Left colon (tissue), 2 donors: Measurements from ENCODE around the gene UGT1A8. TPM values are rescaled to one million over a fixed set of nuclear protein-coding genes. Genes with fewer than 3 reads are reported as not detected.

Source experiments
- ATAC-seq: fragments of 200-7000 bp; cut with Tn5 transposase; one replicate; pipeline ENCODE4 v1.9.1; 2020; ENCODE audit warnings: mild to moderate bottlenecking, moderate library complexity
- DNase-seq, 2 donors: peaks; one replicate each; pipeline ENCODE4 v3.0.0-alpha.2; 2020
- intact Hi-C, 2 donors: fragments of 100-400 bp; cut with DNase I in 1 of 2; cut with micrococcal nuclease in 1 of 2; formaldehyde crosslinking; loops; one replicate each; pipeline versions ENCODE4 v1.11.2 to v1.14.0; 2022; cut with DNase I, micrococcal nuclease
- total RNA-seq, 2 donors: library from RNA; stranded (reverse); fragmentation: NEBNext Ultra II Directional; extraction: Animal tissue kit (Norgen Biotek cat#: 25700); gene quantifications; one replicate each; pipeline ENCODE4 v1.2.1, GENCODE V29; 2021
- donor health status: DM: no; HTN: no; CAD: no.
- donor health status: DM: yes; HTN: yes; CAD: no.

The UGT1A8 gene
- total RNA-seq, 2 donors from 2014 or later = 19.3 to 25.1 TPM

DNA sequence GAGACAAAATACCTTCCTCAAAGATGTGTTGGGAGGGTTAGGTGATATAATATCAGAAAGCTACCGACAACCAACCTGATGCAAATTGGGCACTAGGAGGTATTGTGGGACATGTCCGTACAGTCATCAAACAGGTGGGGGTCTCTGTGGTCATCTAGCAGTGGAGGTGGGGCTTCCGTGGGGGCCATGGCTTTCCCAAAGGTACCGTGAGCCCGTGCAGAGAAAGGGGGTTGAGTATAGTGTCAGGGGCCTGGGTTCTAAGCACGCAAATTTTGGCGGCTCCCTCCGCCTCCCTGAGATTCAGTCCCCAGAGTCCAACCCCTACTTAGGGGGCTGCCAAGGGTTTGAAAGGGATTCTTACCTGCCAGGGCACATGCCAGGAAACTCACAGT, 204.3 kb downstream of the UGT1A8 start:
- DNase-seq (no peak), ATAC-seq (no peak)
- intact Hi-C loops = no loop called here

- ATAC-seq = no peak
These were observed 204.8 kb downstream of the UGT1A8 start for GRCh38 chr2:233822101-233822771.

More at GRCh38 chr2:233822101-233822771, 204.8 kb downstream of the UGT1A8 start:
- DNase-seq = no peak
- intact Hi-C loops = no loop called here

Other genes starting within 250 kb of the UGT1A8 start
- 10 to 100 TPM; 26.4 to 27.9 TPM for gene USP40, start 50.9 kb upstream of the UGT1A8 start, total RNA-seq
- 100 to 1,000 TPM in 1 of 2 donors, 10 to 100 TPM in 1; 84.8 to 112 TPM for gene UGT1A10, start 18.8 kb downstream of the UGT1A8 start, total RNA-seq
- 1 to 10 TPM; 4.1 to 5.2 TPM for gene UGT1A9, start 54.3 kb downstream of the UGT1A8 start, total RNA-seq
- 1 to 10 TPM; 5.6 to 6.8 TPM for gene UGT1A7, start 64.3 kb downstream of the UGT1A8 start, total RNA-seq
- gene UGT1A6, start 75.3 kb downstream of the UGT1A8 start, total RNA-seq = 10 to 100 TPM in 1 of 2 donors, 1 to 10 TPM in 1; 6.4 to 10.2 TPM
- gene UGT1A5, start 95.3 kb downstream of the UGT1A8 start, total RNA-seq = 1 to 10 TPM; 2.1 to 3.7 TPM
- 1 to 10 TPM; 2.2 to 4.0 TPM for gene UGT1A4, start 101.1 kb downstream of the UGT1A8 start, total RNA-seq
- gene UGT1A3, start 111.4 kb downstream of the UGT1A8 start, total RNA-seq = 1 to 10 TPM; 2.0 to 3.0 TPM
- 10 to 100 TPM in 1 of 2 donors, 1 to 10 TPM in 1; 4.0 to 13.6 TPM for gene UGT1A1, start 142.6 kb downstream of the UGT1A8 start, total RNA-seq
- gene MROH2A, start 160.7 kb downstream of the UGT1A8 start, total RNA-seq = under 1 TPM in 1 of 2 donors, not detected in 1; 0.24 TPM
- gene HJURP, start 236.9 kb downstream of the UGT1A8 start, total RNA-seq = 1 to 10 TPM; 1.7 to 6.3 TPM